ENCODE results near the gene RBM15B. TPM values are rescaled to one million over a fixed set of nuclear protein-coding genes. Genes with fewer than 3 reads are reported as not detected.
A peak's percentile ranks its signal among the peaks of the same experiment; 100 is the strongest.
"Not testable (repeated sequence)": the region's sequence is repeated elsewhere in the genome, so short reads cannot be mapped to it uniquely, and the experiment has no call there.

The RBM15B gene
- total RNA-seq, 1 experiment from 2014 or later = 55.6 TPM

GRCh38 chr3:51386852-51387229 lies 4.2 kb upstream of the RBM15B start (continued):
- TF ChIP-seq ERG (CRISPR knock-in tag; IDR thresholded peaks at IDR 0.05) (no peak), IRF2 (CRISPR knock-in tag; IDR thresholded peaks at IDR 0.05; ENCODE audit: borderline replicate concordance, low read depth) (no peak), SMAD3 (CRISPR knock-in tag; IDR thresholded peaks at IDR 0.05; ENCODE audit: borderline replicate concordance) (no peak), JAZF1 (CRISPR knock-in tag; IDR thresholded peaks at IDR 0.05) (no peak), E2F4 (CRISPR knock-in tag; IDR thresholded peaks at IDR 0.05; ENCODE audit: borderline replicate concordance, low read depth) (no peak)

GRCh38 chr3:51387281-51387680 lies 3.8 kb upstream of the RBM15B start:
- ATAC-seq; POLR2A ChIA-PET; H3K27me3 Mint-ChIP-seq (ENCODE audit: low read depth); DNase-seq (ENCODE audit: low spot score); CTCF ChIA-PET; H3K9me3 Mint-ChIP-seq: not testable (repeated sequence)
- Mint-ChIP-seq H3K4me3 (peak overlapping the region; percentile 92), H3K4me1 (peaks cover 49% of the 10 kb centered on the region), H3K36me3 (peaks cover 45% of the 10 kb centered on the region), H3K27ac (peak overlapping the region; percentile 60; the same call in 1 of the 2 replicates)

- H3K4me3 Mint-ChIP-seq = no peak overlapping the region
- DNase-seq (ENCODE audit: low spot score) (no peak), ATAC-seq (no peak)
- no peaks in the 10 kb centered on the region for H3K27me3 Mint-ChIP-seq (ENCODE audit: low read depth)
- ChIA-PET CTCF (interaction anchor here (0.6 to 3.0 kb wide), 17 partner anchors 9 to 772 kb away, joined by 3 to 15 read pairs (median 5); partner anchors contain the start of genes DCAF1, DOCK3 and MAPKAPK3), POLR2A (interaction anchor here (0.6 kb wide), 1 partner anchor 11 kb away, joined by 4 read pairs; no protein-coding TSS in a partner anchor)
- peaks cover 57% of the 10 kb centered on the region for H3K36me3 Mint-ChIP-seq
- H3K4me1 Mint-ChIP-seq = peaks cover 53% of the 10 kb centered on the region
- H3K27ac Mint-ChIP-seq = peak overlapping the region; percentile 97
- H3K9me3 Mint-ChIP-seq = no peaks in the 10 kb centered on the region
- TF ChIP-seq SMAD3 (CRISPR knock-in tag; IDR thresholded peaks at IDR 0.05; ENCODE audit: borderline replicate concordance) = no peak
- no peak for TF ChIP-seq KAT7 (CRISPR knock-in tag; IDR thresholded peaks at IDR 0.05; ENCODE audit: borderline replicate concordance)
- no peak for TF ChIP-seq MLX (CRISPR knock-in tag; IDR thresholded peaks at IDR 0.05)
- TF ChIP-seq NFATC4 (CRISPR knock-in tag; IDR thresholded peaks at IDR 0.05) = no peak
Measured at GRCh38 chr3:51388286-51389029, 2.6 kb upstream of the RBM15B start.

GRCh38 chr3:51389423-51390183 lies 1.5 kb upstream of the RBM15B start:
- ChIA-PET CTCF (interaction anchor here (0.6 to 3.0 kb wide), 25 partner anchors 9 to 773 kb away, joined by 3 to 15 read pairs (median 5); partner anchors contain the start of genes DCAF1, DOCK3 and MAPKAPK3), POLR2A (interaction anchor here (0.6 to 0.7 kb wide), 2 partner anchors 12 to 773 kb away, joined by 3 to 4 read pairs; partner anchors contain the start of gene MAPKAPK3)
- H3K27me3 Mint-ChIP-seq (ENCODE audit: low read depth) = no peaks in the 10 kb centered on the region
- H3K4me1 Mint-ChIP-seq = peaks cover 55% of the 10 kb centered on the region
- H3K4me3 Mint-ChIP-seq = peak overlapping the region; percentile 13; the same call in 1 of the 2 replicates
- peak; percentile 73 for DNase-seq (ENCODE audit: low spot score)
- peak overlapping the region; percentile 86 for H3K27ac Mint-ChIP-seq
- no peaks in the 10 kb centered on the region for H3K9me3 Mint-ChIP-seq
- H3K36me3 Mint-ChIP-seq = peaks cover 68% of the 10 kb centered on the region
- peak; percentile 4 for ATAC-seq
- no peak for TF ChIP-seq MLX (CRISPR knock-in tag; IDR thresholded peaks at IDR 0.05)
- no peak for TF ChIP-seq JAZF1 (CRISPR knock-in tag; IDR thresholded peaks at IDR 0.05)
- no peak for TF ChIP-seq IRF2 (CRISPR knock-in tag; IDR thresholded peaks at IDR 0.05; ENCODE audit: borderline replicate concordance, low read depth)
- TF ChIP-seq SP1 (CRISPR knock-in tag; conservative IDR thresholded peaks at IDR 0.05) = 0 out of 2 replicates have a peak, but pooled peaks have one; percentile 25
- peak; percentile 62 for TF ChIP-seq CTCF (IDR thresholded peaks at IDR 0.05)
- no peak for TF ChIP-seq ZNF263 (CRISPR knock-in tag; IDR thresholded peaks at IDR 0.05; ENCODE audit: low read depth)

All from WTC11 (cell line).